HG03378 (cell line): ENCODE data around the gene ICAM2.

Experiments
- ATAC-seq: cut with Tn5 transposase; IDR thresholded peaks from one replicate; pipeline ENCODE4 v1.9.1; 2021; ENCODE audit warnings: mild to moderate bottlenecking, moderate library complexity; ENCODE audit not compliant: unreplicated experiment

ICAM2 gene

GRCh38 chr17:63978272-63979200 is 41.9 kb downstream of the ICAM2 start:
- ATAC-seq: no peak

DNA sequence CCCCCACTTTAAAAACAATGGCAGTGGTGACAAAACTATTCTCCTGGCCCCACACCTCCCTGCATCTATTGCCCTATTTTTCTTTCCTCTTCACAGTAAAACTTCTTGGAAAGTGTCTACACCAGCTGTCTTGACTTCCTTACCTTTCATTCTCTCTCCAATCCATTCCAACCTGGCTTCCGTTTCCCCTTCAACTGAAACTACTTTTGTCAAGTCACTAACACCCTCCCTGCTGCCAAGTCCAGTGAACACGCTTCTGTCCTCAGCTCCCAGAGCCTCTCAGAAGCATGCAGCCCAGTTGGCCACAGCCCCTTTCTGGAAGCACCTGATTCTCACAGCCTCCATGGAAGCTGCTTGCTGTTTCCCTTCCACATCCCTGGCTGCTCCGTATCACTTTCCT is 43.7 kb downstream of the ICAM2 start:
- no peak for ATAC-seq

DNA sequence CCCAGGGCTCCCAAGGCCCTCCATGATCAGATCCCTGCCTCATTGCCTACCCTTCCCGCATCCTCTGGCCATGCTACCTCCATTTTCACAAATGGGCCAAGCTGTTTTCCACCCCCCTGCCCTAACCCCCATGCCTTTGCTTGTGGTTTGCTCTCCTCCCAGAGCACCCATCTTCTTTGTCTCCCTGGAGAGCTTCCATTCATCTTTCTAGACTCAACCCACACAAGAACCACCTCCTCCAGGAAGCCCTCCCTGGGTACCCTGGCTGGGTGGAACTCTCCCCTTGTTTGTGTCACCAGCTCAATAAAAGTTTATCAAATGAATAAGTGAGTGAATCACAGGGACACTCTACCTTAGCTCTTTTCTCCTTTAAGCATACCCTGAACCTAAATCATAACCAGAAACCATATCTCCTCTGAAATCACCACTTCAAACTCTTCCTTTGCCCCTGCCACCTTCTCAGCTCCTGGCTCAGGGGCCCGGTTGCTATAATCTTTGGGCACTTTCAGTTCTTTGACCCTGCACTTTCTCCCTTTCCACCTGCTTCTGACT is 44.8 kb downstream of the ICAM2 start:
- no peak for ATAC-seq

GRCh38 chr17:63974594-63975192 is 45.7 kb downstream of the ICAM2 start:
- no peak for ATAC-seq

GRCh38 chr17:63973930-63974593 is 46.4 kb downstream of the ICAM2 start:
- ATAC-seq: no peak

GRCh38 chr17:63973247-63973646 is 47.2 kb downstream of the ICAM2 start:
- ATAC-seq: no peak

GRCh38 chr17:63972796-63973195 is 47.6 kb downstream of the ICAM2 start, which contains the start of gene SCN4A:
TSS of gene SCN4A (minus strand) at chr17:63972918. CDS start at chr17:63972841, 77 bp downstream.
- ATAC-seq: no peak

DNA sequence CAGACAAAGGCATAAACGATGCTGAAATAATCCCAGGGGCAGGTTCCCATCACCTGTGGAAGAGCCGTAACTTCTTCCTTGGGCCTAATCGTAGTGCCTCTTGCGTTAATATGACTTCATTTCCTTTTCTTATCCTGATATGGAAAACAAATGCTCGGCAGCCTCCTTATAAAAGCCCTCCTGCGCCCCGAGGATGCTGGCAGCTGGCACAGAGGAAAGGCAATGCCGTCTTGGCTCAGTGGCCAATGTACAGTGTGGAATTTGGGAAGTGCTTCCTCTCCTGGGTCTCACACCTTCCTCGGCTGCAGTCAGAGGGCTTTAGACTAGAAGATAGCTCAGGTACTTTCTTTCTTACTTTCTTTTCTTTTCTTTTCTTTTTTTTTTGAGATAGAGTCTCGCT is 51.2 kb downstream of the ICAM2 start:
- ATAC-seq: no peak

DNA sequence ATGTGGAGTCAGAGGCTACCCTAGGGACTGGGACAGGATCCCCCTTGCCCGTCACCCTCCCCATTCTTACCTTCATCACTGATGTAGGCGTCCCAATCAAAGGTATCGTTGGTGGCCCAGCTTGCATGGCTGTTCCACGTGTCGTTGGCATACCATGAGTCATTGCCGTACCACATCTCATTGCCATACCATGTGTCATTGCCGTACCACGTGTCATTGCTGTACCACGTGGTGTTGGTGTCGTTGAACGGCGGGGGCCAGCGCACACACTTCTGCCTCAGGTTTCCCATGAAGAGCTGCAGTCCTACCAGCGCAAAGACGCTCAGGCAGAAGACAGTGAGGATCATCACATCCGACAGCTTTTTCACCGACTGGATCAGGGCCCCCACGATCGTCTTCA is 52.5 kb downstream of the ICAM2 start:
- ATAC-seq: no peak

- no peak for ATAC-seq
These were observed 53.7 kb downstream of the ICAM2 start for GRCh38 chr17:63966646-63967264.

DNA sequence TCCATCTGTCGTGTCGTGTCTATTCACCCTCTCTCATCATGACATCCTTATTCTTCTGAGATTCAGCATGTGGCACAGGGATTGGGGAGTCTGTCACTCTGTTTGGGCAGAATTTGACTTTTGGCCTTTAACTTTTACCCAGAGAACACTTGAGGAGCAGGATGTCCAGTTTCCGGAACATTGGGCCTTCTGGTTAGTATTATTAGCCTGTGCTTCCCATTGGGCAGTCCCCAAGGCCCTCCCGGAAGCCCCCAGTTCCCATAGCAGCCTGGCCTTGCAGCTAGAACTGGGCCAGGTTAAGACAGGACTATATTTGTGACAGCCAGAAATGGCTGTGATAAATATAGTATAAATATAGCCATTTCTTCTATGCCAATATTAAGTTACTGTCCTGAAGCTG is 57.3 kb downstream of the ICAM2 start:
- no peak for ATAC-seq

- no peak for ATAC-seq
These were observed 58.1 kb downstream of the ICAM2 start for GRCh38 chr17:63962298-63962744.

DNA sequence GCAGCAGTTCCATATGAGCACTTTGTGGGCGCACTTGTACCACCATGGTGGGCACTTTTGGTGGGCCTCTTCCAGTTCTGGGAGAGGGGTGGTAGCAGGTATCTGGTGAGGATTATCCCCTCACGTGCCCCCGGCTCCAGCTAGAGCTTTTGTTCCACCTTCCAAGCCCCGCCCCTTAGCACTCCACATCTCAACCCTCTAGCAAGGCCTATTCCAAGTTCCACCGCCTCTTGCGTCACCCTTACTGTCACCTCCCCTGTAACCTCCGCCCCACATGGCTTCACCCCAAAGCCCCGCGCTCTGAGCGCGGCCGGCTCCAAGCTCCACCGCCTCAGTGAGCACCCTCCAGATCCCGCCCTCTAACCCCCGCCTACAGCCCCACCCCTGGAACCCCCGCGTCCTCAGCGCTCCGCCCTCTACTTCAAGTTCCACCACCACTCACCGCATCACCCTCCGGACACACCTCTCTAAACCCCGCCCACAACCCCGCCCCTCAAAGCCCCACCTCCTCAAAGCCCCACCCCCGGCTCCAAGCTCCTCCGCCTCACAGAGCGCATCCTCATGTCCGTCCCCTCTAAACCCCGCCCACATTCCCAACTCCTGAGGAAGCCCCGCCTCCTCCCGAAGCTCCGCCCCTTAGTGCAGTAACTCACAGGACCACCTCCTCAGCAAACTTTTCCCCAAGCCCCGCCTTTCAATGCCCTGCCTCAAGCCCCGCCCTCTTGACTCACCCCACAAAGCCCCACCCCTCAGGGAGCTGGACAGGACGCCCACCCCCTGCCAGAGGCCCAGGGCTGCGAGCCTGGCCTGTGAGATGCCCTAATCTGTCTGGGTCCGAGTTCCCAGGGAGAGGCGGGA is 58.8 kb downstream of the ICAM2 start:
- no peak for ATAC-seq

GRCh38 chr17:63960430-63960829 is 60.0 kb downstream of the ICAM2 start:
- ATAC-seq: no peak

GRCh38 chr17:63960006-63960405 is 60.4 kb downstream of the ICAM2 start:
- no peak for ATAC-seq

DNA sequence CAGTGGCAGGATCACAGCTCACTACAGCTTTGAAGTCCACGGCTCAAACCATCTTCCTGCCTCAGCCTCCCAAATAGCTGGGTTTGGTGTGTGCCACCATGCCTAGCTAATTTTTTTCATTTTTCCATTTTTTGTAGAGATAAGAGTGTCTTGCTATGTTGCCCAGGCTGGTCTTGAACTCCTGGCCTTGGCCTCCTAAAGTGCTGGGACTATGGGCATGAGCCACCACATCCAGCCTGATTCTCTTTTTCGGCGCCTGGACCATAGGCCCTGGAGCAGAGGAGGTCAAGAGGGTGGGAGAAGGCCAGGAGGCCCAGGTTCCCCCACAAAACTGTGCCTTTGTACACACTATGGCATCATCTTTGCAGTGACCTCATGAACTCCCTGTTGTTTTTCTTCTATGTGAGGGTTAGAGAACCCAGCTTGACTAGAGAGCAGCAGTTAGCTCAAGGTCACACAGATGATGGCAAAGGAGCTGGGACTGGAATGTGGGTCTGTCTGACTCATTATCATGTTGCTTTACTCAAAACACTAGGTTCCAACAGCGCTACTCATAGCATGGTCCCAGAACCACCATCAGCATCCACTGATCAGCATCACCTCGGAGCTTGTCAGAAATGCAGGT is 64.0 kb downstream of the ICAM2 start:
- no peak for ATAC-seq

DNA sequence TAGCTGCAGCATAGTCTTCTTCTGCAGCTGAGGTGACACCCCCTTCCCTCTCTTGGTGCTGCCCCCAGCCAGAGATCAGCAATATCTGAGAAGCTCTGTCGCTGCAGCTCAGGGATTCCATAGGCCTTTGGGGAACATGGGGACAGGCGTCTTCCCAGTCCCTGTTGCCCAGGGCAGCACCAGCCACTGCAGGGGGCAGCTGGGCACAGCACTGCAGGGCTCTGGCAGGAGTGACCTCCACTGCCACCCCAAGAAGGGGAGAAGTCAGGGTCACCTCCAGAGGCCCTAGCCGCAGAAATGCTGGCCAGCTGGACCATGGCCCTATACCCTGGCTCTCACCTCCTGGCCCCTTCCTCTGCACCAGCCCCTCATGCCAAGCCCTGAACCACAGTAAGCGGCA is 64.6 kb downstream of the ICAM2 start:
- no peak for ATAC-seq

DNA sequence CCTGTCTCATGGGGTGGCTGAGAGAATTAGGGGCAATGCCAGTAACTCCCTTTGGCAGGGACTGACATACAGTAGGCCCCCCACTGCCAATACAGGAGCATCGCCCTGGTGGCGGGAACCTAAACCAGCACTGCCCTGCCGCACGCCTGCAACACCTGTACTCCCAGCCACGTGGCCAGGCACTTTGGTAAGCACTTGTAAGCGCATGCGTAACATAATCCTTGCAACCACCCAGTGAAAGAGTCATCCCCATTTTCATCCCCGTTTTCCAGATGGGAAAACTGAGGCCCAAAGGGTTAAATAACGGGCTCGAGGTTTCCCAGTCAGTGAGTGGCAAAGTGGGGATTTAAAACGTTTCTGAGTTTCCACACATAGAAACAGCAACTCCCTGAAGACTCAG is 65.2 kb downstream of the ICAM2 start:
- no peak for ATAC-seq

DNA sequence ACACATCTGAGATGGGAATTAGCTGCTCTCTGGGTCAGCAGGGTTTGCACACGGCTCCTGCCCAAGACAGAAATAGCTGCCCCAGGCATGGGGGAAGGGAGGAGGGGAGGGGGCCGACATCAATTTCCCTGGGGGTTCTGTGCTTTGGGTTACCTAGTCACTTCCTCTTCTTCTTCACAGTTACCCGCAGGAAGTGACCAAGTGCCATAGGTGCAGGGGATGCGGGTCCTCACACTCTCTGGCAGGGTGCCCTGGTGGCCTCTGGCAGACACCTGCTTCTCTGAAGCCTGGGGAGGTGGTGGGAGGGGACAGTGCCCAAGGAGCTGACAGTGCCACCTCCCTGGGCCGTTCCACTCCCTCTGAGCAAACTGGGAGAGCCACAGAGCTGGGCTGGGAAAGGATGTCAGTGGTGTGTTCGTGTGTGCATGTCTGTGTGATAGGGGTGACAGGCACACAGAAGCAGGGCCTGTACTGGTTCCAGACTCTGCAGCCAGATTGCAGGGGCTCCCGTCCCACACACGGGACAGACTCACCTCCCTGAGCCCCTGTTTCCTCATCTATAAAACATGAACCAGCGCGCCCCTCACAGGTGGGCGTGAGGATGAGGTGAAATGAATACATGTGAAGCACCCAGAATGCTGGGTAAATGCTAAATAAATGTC is 65.9 kb downstream of the ICAM2 start:
- ATAC-seq: no peak
